ENCODE results near the gene TIMM44.

The TIMM44 gene

DNA sequence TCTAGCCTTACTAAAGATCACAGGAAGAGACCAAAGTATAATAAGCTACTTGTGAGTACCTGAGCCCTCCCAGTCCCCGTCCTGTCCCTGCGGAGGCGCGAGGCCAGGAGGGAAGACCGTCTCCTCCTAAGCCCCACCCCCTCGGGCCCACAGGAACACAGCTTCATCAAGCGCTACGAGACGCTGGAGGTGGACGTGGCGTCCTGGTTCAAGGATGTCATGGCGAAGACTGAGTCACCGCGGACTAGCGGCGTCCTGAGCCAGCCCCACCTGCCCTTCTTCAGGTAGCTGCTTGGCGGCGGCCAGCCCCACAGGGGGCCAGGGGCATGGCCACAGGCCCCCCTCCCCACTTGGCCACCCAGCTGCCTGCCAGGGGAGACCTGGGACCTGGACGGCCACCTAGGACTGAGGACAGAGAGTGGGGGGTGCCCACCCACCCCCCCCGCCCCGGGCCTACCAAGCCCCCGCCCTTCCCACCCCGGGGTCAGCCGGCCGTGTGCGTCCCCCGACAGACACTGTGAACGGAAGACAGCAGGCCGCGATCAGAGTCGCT, 31.2 kb downstream of the TIMM44 start:
- no peak for DNase-seq

DNA sequence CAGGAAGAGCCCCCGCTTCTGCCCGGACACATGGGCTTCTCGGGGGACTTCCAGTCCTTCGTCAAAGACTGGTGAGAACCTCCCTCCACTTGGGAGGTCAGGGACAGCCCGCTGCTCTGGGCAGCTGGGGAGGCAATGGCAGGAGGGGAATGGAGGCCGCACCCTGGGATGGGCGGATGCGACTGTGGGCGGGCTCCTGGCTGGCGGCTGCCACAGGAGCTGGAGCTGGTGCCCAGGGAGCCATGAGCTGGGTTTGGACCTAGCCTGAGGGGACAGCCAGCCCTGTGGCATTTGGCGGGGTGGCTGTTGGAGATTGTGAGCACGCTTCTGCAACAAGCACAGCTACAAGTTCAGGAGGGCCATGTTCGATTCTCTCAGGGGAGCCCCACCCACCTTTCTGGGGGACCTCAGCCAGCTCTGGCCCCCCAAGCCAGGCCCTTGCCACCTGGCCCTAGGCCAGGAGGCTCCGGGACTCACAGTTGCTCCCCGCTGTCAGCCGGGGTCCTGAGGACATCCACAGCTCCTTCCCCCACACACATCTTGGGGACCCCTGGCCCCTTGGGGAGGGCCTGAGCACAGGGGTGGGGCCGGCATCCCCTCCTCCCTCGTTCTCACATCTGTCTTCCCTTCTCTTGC, 31.8 kb downstream of the TIMM44 start:
- no peak for DNase-seq

DNA sequence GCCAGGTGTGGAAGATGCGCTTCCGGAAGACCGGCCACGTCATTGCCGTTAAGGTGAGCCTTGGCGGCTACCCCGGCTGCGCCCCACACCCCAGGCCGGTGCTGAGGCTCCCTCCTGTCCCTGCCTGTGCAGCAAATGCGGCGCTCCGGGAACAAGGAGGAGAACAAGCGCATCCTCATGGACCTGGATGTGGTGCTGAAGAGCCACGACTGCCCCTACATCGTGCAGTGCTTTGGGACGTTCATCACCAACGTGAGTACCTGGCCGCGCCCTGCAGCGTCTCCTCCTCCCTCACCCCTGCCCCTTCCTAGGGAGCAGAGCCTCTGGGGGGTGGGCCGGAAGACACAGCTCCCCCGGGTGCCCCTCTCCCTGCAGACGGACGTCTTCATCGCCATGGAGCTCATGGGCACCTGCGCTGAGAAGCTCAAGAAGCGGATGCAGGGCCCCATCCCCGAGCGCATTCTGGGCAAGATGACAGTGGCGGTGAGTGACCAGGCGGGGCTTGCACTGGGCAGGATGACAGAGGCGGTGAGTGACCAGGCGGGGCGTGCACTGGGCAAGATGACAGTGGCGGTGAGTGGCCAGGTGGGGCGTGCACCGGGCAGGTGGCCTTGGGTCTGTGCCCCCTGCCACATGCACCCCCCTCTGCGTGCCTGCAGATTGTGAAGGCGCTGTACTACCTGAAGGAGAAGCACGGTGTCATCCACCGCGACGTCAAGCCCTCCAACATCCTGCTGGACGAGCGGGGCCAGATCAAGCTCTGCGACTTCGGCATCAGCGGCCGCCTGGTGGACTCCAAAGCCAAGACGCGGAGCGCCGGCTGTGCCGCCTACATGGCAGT, 32.9 kb downstream of the TIMM44 start:
- DNase-seq: no peak

DNA sequence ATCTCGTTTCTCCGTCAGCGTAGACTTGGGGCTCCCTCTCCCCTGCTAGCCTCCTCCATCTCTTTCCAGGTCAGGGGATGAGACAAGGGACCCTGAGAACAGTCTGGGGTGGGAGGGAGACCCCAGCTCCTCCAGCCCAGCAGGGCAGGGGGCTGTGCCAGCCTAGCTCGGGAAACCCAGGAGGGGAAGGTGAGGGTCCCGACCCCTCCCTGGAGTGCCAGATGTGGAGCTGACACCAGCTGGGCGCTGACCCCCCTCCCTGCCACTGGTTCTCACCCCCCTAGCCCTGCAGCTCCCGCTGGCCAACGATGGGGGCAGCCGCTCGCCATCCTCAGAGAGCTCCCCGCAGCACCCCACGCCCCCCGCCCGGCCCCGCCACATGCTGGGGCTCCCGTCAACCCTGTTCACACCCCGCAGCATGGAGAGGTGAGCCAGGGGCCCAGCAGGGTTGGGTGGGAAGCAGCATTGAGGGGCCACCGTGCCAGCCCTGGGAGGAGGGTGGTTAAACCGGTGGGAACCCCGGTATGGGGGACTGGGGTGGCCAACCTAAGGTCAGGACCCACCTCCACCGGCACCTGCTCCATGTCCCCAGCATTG, 33.9 kb downstream of the TIMM44 start:
- DNase-seq: no peak

DNA sequence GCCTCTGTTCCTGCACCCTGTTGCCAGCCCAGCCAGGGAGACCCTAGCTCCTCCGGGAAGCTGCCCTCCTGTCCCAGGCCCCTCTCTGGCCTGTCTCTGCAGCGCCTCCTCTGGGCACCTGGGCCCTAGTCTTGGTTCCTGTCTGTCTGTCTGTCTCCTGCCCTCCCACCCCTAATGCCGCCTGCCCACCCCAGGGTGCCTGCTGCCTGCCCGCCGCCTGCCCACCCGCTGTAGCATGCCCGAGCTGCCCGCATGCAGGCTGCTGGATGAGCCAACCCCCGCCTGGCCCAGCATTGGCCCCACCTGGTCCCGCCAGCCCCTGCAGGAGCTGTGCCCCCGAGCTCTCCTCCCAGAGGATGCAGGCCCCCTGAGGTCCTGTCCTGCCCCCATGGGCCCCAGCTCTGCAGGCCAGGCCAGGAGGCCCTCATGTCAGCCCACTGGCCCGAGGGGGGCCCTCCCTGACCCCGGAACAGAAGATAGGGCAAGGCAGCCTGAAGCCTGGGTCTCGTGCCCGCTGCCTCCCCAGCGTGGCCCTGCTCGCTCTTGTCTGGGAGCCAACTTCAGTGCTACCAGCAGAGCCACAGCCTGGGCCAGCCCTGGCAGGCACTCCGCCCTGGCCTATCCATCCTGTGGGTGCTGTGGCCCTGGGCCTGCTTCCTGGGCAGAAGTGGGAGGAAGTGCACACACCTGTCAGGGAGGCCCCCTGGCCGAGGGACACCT, 34.6 kb downstream of the TIMM44 start:
- no peak for DNase-seq

DNA sequence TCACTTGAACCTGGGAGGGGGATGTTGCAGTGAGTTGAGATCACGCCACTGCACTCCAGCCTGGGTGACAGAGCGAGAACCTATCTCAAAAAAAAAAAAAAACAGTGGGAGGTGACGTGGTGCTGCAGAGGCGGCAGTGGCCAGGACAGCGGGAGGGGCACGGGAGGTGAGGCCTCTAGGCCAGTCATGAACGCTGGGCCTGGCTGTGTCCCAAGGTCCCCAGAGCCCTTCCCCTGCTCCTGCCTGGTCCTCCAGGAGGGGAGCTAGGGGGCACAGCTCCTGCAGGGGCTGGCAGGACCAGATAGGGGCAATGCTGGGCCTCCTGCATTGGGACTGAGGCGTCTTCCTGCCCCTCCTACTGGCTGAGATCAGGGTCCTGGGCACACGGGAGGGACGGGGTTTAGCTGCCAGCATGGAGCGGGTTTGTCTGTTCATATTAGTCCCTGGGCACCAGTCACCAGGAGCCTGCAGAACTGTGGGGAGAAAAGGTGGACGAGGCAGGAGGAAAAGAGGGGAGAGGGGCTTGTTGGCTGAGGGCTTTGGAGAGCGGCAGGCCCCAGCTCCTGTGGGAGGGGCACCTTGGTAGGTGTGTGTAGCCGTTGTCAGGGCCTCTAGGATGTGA, 35.3 kb downstream of the TIMM44 start:
- no peak for DNase-seq

DNA sequence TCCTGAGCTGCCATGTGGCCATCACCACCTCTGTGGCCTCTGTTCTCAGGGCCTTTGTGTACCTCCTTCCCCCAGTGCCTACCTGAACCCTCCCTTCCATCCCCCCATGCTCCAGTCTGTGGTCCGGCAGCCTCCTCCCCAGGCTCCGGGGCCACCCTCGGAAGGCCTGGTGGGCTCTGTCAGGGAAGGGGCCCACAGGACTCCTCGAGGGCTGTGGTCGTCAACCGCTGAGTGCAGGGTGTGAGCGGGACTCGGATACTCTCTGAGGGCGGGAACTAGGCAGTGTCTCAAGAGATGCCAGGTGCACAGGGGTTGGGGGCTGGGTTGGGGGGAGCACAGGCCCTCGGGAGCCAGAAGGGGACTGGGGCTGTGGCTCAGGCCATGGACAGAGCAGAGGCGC, 35.9 kb downstream of the TIMM44 start:
- no peak for DNase-seq

DNA sequence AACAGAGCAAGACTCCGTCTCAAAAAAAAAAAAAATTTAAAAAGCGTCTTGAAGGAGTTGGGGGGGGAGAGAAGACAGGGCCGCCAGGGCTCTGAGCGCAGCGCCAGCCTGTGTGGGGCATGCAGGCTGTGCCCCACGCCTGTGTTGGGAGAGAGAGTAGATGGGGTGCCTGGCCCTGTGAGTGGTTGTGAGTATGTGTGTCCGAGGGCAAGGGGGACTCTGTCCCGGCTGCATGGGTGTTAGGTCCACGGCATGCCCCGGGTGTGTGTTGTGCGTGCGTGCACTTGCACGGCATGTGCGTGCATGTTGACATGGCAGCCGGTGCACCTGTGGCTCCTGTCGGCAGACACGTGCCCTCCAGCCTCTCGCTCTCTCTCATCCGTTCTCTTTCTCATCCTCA, 36.3 kb downstream of the TIMM44 start:
- no peak for DNase-seq

DNA sequence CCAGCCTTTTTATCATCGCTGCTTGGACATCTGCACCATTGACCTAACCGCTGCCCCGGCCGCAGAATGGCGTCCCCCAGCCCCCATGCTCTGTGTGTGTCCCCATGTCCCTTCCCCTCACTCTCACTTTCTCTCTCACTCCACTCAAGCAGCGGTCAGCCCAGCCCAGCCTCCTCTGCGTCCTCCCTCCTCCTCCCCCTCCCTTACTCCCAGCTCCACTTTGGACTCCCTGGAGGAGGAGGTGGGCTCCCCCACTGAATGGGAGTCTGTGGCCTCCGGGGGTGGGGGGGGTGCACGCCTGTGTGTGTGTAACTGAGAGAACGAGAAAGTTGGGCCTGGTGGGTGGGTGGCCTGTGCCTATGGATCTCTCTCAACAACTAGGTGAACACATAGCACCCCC, 37.6 kb downstream of the TIMM44 start:
- DNase-seq: no peak

DNA sequence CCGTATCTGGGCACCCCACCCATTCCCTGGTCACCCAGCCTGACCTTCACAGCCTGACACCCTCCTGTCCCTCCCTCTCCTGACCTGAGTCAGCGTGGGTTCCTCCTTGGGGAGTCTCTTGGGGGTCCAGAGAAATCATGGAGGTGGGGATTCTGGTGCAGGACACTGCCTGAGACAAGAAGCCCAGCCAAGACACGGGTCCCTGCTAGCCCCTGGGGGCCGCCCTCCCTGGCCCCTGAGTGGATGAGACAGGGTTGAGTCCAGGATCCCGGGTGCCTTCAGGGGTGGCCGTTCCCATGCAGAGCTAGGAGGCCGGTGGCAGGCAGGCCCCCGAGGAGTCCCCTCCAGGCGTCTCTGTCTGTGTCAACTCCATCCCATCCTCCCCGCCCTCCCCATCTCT, 38.2 kb downstream of the TIMM44 start:
- DNase-seq: no peak

DNA sequence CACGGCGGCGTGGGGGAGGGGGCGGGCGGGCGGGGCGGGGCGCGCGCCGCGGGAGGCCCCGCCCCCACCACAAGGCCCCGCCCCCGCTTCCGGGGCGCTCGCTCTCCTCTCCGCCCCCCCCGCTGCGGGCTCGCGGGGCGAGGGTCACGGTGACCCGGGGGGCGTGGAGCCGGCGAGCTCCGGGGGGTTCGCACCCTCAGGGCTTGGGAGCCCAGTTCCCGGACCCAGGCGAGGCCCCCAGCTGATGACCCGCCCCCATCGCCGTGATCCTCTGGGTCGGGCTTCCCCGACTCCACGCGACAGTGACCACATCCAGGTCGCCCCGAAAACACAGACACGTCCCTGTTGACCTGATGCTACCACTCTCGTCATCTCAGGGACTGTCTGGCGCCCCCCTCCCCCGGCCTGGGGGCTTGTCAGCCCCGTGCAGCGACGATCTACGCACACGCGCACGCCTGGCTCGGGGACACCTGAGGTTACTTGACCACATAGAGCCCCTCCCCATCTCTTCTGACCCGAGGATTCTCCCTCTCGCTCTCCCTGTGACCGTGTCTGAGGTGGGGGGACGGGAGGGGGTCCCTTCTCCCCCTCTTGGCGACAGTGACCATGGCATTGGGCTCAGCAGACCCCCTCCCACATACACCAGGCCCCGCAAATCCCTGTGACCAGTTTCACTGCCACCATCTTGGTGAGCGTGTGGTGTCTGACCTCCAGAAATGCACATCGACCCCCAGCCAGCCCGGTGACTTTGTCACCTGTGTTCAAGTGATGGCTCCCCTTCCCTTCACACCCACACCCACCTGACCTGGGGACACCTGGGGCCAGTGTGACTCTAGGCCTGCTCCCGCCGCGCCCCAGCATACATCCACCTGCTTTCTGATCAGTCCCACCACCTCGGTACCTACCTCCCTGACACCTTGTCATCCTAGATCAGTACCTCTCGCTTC, 39.1 kb downstream of the TIMM44 start:
- DNase-seq: no peak

DNA sequence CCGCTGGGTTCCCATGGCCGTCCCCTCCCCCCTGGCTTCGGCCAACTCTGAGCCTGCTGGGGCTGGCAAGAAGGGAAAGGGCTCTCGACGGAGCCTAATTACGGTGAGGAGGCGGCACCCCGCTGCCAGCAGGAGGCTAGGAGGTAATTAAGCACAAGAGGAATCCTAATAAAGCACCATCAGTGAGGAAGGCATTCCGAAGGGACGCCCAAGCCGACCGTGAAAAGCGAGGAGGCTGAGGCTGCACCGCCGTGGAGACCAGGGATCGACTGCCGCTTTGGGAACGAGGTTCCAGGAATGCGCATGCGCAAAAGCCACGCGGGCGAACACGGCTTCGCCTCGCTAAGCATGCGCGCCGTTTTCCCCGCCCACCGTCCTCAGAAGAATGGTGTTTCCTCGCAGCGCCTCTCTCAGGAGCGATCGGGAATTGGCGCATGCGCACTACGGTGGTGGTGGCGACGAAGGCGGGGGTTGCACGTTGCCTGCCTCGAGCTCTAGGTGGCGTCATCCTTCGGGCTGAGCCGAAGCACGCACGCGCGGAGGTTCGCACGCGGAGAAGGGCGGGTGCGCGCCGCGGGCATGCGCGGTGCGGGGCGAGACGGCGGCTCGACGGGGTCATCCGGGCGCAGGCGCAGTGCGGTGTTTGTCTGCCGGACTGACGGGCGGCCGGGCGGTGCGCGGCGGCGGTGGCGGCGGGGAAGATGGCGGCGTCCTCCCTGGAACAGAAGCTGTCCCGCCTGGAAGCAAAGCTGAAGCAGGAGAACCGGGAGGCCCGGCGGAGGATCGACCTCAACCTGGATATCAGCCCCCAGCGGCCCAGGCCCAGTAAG, 40.0 kb downstream of the TIMM44 start, which contains the start of gene MAP2K7:
TSS of gene MAP2K7 (plus strand) at position 634 of the 830 bp plus-strand sequence. CDS start at position 702, 68 bp downstream.
- peak; percentile 100 for DNase-seq

DNA sequence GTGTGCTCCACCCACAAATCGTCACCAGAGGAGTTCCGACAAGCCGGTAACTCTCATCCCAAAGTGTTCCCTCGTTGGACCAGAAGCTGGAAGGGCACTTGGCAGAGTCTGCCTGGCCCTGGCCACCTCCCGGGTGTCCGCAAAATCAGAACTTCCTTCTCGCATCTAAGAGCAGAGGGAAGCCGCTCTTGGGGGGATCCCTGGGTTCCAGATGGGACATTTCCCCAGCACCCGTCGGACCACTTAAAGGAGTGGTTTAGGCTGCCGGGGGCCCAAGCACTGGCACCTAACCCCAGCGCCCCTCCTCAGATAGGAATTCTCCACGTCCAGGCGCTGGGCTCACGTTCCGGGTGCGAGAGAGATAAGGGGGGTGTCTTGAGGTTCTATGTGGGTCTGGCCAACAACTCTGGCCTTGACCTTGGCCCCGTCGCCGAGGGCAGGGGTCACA, 40.6 kb downstream of the TIMM44 start:
- DNase-seq: no peak

DNA sequence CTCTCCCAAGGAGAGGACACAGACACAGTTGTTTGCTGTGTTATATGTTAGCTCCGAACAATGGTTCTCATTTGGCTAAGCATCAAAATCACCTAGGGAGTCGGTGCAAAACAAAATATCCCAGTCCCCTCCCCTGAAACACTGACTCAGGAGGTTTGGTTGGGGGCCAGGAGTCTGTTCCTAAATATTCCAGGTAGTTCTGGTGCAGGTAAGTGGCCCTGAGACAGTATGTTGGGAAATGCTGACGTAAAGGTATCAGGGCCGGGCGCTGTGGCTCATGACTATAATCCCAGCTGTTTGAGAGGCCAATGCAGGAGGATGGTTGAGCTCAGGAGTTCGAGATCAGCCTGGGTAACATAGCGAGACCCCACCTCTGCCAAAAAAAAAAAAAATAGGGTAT, 42.1 kb downstream of the TIMM44 start:
- no peak for DNase-seq

DNA sequence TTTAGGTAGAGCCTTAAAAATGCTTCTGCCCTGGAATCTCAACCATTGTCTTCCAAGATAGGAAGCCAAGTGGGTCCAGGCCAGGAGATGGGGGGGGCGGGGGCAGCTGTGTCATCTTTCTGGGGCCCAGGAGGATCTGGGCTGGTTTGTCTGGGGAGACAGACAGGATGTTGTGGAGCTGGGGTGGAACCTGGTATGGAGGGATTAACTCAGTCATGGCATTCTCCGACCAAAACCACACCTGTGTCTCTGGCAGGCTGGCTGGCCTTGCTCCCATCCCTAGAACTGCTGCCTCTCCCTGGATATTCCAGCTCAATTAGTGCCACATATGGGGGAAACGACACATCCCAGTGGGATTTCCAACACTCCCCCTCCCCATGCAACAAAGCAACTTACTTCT, 42.5 kb downstream of the TIMM44 start:
- DNase-seq: no peak

DNA sequence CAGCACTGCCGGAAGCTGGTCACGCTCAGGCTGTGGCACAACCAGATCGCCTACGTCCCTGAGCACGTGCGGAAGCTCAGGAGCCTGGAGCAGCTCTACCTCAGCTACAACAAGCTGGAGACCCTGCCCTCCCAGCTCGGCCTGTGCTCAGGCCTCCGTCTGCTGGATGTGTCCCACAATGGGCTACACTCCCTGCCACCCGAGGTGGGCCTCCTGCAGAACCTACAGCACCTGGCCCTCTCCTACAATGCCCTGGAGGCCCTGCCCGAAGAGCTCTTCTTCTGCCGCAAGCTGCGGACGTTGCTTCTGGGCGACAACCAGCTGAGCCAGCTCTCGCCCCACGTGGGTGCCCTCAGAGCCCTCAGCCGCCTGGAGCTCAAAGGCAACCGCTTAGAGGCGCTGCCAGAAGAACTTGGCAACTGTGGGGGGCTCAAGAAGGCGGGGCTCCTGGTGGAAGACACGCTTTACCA, 43.0 kb downstream of the TIMM44 start:
- no peak for DNase-seq

DNA sequence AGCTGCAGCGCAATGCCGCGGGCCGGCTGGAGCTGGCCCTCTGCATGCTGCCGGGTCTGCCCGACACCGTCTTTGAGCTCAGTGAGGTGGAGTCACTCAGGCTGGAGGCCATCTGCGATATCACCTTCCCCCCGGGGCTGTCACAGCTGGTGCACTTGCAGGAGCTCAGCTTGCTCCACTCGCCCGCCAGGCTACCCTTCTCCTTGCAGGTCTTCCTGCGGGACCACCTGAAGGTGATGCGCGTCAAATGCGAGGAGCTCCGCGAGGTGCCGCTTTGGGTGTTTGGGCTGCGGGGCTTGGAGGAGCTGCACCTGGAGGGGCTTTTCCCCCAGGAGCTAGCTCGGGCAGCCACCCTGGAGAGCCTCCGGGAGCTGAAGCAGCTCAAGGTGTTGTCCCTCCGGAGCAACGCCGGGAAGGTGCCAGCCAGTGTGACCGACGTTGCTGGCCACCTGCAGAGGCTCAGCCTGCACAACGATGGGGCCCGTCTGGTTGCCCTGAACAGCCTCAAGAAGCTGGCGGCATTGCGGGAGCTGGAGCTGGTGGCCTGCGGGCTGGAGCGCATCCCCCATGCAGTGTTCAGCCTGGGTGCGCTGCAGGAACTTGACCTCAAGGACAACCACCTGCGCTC, 43.6 kb downstream of the TIMM44 start:
- DNase-seq: no peak

DNA sequence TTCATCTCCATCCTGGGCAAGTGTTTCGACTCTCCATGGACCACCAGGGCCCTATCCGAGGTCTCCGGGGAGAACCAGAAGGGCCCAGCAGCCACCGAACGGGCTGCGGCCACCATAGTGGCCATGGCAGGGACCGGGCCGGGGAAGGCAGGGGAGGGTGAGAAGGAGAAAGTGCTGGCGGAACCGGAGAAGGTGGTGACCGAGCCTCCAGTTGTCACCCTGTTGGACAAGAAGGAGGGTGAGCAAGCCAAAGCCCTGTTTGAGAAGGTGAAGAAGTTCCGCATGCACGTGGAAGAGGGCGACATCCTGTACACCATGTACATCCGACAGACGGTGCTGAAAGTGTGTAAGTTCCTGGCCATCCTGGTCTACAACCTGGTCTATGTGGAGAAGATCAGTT, 44.5 kb downstream of the TIMM44 start:
- no peak for DNase-seq

DNA sequence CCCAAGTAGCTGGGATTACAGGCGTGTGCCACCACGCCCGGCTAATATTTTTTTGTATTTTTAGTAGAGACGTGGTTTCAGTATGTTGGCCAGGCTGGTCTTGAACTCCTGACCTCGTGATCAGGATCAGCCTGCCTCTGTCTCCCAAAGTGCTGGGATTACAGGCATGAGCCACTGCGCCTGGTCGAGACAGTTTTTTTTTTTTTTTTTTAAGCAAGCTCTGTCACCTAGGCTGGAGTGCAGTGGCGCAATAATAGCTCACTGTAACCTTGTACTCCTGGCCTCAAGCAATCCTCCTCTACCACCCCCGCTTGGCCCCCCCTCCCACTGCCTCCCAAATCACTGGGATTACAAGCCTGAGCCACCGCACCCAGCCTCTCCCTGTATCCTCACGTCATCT, 46.2 kb downstream of the TIMM44 start:
- DNase-seq: no peak

DNA sequence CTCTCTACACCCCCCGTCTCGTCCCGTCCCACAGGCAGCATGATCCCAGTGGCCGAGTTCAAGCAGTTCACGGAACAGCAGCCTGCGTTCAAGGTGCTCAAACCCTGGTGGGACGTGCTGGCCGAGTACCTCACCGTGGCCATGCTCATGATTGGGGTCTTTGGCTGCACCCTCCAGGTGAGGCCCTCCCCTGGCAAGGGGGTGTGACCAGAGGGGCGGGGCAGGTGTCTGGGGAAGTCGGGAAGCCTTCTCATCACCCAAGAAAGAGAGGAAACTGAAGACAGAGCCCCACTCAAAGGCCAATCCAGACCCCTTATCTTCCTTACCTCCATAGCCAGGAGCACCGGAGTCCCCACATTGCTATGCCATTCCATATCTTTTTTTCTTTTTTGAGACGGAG, 47.9 kb downstream of the TIMM44 start:
- DNase-seq: no peak

Data from stimulated activated CD4-positive, alpha-beta T cell treated with anti-CD3 and anti-CD28 coated beads, Interleukin-2, amount 100 ng/mL, for 48 hours (primary cell).